ENCODE measurements around the gene NKPD1.

DNA sequence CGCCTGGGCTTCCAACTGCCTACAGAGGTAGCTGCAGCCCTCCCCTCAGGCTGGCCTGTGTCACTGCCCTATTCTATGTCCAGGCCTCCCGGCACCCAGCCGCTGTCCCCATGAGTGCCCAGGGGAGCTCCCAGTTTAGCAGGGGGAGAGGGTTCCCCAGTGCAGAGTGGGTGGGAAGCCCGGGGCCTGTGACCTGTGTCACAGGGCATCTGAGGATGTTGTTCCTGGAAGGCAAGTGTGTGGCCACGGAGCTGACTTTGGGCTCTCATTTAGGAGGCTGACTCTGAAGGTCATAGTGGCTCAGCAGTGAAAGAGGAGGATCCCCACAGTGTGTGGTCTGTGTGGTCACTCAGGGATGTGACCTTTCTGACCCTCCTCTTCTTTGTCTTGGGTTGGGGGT, 42.7 kb downstream of the NKPD1 start:
- TF ChIP-seq, protein P1, sequence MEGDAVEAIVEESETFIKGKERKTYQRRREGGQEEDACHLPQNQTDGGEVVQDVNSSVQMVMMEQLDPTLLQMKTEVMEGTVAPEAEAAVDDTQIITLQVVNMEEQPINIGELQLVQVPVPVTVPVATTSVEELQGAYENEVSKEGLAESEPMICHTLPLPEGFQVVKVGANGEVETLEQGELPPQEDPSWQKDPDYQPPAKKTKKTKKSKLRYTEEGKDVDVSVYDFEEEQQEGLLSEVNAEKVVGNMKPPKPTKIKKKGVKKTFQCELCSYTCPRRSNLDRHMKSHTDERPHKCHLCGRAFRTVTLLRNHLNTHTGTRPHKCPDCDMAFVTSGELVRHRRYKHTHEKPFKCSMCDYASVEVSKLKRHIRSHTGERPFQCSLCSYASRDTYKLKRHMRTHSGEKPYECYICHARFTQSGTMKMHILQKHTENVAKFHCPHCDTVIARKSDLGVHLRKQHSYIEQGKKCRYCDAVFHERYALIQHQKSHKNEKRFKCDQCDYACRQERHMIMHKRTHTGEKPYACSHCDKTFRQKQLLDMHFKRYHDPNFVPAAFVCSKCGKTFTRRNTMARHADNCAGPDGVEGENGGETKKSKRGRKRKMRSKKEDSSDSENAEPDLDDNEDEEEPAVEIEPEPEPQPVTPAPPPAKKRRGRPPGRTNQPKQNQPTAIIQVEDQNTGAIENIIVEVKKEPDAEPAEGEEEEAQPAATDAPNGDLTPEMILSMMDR (IDR thresholded peaks at IDR 0.05 in 8 of 11, conservative IDR thresholded peaks at IDR 0.05 in 3 of 11) = no peak
- no peak for TF ChIP-seq POLR2A (IDR thresholded peaks at IDR 0.05)

Measured in spleen (tissue), 7 donors.